Stimulated activated CD8-positive, alpha-beta memory T cell treated with anti-CD3 and anti-CD28 coated beads, Interleukin-12 subunit alpha, Interleukin-12 subunit beta, amount 100 ng/mL, for 4 hours (primary cell): ENCODE data around the gene LIX1L.
A peak's percentile ranks its signal among the peaks of the same experiment; 100 is the strongest.

Experiments
- DNase-seq: peaks from one replicate; pipeline ENCODE4 v3.0.0-alpha.2; 2020; ENCODE audit warnings: low read depth

The LIX1L gene

DNA sequence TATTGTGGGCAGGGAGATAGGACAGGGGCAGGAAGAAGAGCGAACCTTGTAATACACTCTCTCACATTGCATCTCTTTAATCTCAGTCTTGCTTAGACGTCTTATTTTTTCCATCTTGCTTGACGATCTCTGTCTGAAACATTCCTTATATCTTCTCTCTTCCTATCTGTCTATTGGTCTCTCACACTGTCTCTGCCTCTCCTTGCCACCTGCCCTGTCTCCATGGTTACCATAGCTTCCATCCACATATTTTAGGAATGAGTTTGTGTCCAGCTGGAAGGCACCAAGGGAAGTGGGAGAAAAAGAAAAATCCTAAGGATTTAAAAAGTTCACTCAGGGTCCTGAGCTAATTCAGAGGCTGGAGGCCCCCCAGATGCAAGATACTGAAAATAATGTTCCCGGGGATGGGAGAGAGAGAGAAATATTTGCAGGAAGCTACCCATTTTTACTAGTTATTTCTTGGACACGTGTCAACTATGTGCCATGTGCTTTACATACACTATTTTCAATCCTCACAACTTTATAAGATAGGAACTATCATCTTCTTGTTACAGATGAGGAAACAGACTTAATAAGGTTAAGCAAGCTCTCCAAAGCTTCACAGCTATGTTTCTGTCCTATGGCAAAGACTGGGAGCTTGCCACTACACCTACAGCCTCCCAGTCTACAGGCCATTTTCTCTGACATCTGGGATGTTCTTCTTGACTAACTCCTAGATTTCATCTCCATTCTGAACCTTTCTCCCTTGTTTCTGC lies 5.6 kb upstream of the LIX1L start:
- no peak for DNase-seq

DNA sequence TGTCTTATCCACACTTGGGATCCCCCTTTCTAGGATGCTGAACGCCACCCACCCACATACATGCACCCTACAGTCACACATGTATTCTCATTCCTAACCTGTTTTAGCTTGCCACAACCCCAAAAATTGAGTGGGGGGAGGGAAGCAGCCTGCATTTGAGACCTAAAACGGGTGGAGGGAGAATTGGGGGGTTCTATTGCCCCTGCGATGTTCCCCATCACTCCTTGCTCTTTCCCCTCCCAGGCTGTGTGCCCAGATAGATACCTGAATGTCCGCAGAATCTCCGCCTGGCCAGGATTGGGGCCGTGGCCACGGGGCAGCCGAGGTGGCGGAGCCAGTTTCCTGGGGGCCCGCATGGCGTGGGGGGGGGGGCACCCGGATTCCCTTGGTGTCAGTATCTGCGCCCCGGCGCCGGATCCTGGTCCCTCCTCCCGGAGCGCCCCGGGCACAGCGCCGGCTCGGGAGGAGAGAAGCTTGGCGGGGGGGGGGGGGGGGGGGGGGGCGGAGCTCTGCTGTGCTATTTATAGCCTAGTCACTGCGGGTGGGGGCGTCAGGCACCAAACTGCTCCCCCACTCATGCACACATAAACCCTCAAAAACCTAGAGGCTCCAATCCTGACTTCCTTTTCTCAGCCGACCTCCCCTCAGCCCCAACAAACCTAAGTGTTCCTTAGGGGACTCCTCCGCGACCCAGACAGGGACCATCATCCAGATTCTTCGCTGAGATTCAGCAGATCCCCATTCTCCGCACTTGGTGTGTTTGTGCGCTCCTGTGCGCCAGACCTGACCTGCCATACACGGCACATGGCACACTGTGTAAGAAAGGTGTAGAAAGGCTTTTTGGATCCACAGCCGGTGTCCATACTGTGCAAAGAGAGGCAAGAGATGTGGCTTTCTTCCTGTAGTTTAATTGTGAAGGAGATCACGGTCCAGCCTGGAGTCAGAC lies 4.6 kb upstream of the LIX1L start:
- DNase-seq = no peak

DNA sequence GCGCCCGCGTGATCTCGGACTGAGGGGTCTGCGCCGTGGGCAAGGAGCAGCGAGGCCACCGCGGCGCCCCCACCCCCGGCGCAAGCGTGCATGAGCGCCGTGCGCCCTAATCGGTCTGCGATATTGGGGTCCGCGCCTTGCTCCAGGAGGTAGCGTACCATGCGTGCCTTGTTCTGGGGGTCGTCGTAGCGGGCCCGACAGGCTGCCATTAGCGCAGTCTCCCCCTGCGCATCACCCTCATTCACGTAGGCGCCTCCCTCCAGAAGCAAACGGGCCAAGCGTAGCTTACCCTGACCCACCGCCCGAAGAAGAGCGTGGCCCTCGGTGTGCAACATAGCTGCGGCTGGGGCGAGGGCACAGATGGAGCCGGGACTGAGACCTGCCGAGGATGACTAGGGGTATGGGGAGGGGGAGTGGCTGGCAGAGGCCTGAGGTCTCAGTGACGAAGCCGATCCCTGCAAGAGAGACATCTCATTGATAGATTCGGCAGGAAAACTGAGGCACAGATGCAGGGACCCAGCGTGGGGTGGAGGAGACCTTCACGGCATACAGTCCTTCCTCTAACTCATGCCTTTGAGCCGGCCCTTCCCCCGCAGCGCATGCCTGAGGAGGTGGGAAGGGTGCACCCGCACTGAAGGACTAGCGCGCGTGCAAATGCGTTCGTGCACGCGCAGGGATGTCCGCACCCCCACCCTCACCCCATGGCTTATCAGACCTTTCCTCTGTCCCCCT lies 3.8 kb upstream of the LIX1L start:
- no peak for DNase-seq

DNA sequence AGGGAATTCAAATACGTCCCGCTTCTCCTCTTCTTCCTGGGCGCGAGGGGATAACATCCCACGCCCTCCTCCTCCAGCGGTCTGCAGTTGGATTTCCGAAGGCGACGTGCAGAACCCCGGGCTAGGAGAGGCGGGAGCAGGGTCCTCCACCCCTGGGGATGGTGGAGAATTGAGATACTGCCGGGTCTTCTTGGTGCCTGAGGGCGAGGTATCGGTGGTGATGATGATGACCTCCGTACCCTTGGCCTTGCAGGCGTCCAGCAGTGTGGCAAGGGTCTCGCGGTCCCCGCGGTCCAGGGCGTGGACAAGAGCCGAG lies 3.2 kb upstream of the LIX1L start:
- DNase-seq = no peak

DNA sequence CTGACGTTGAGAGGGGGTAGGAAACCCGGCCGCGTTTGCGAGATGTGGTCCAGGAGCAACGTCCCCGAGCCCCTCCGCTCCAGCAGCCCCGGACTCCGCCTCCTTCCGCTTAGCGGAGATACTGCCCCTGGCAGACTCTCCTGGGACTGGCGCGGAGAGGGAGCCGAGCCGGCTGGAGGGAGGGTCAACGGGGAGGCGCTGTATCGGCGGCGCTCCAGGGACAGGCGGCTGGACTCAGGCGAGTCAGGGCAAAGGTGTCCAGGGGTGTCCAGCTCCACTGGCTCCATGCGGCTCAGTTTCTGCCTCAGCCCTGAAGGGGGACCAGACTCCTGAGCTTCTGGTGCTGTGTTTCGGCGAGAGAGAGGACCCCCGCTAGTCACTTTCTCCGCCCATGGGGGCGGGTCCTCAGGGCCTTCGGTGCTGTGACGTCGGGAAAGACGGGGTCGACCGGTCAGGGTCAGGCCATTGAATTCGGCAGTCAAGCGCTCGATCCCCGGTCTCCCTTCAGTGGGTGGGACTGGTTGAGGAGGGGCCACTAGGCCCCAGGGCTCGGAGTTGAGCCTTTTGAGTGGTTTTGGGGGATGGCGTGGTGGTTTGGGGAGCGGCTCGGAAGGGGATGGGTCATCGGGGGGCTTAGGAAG lies 2.8 kb upstream of the LIX1L start:
- DNase-seq = peak; percentile 34

DNA sequence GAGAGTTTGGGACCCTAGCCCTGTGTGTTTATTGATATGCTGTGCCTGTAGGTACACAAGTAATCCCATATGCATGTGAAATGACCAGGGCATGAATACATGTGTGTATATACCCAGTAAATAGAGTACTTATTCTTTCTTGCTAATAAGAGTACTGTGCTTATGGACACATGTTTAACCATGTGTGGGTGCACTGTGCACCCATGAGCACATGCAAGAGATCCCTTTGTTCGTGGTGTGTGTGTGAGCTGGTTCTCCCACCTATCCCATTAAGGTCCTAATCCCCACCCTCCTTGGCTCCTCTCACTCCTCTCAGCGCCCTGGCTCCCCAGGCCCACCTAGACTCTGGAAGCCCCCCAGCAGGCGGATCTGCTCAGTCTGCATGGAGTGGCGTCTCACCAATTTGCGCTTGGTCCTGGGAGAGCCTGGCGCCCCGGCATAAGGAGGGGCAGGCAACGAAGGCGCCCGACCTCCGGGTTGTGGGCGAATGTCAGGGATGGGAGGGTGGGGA lies 2.2 kb upstream of the LIX1L start:
- DNase-seq = no peak

DNA sequence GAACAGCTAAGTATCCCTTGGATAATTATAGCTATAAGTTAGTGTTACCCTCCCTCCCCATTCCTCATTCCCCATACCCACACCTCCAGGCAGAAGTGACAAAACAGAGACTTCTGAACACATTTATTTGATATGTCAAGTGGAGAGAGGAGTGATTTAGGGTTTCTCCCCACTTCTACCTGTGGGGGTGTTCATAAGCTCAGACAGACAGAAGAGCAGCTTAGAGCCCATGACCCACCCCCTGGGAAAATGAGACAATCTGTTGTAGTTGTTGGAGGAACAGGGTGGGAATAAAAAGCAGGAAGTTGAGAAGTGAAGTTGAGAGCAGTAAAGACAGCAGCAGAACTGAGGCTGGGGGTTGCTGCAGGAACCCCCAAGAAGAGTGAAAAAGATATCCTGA lies 1.5 kb upstream of the LIX1L start:
- DNase-seq = no peak

DNA sequence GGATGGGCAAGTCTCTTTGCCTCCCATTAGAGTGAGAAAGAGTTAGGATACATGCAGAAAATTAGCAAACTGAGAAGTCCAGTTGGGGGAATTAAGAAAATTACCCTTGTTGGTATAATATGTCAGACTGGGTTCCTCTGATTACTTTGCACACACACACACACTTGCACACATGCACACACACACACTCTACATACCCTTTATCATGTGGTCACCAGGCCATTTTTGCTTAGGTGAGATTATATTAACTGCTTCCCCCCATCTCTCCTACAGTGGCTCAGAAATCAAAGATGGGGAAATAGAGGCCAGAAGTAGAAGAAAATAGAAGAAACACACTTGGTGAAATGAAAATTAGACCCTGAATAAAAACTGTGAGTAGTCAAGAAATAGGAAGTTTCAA lies 917 bp upstream of the LIX1L start:
- no peak for DNase-seq

DNA sequence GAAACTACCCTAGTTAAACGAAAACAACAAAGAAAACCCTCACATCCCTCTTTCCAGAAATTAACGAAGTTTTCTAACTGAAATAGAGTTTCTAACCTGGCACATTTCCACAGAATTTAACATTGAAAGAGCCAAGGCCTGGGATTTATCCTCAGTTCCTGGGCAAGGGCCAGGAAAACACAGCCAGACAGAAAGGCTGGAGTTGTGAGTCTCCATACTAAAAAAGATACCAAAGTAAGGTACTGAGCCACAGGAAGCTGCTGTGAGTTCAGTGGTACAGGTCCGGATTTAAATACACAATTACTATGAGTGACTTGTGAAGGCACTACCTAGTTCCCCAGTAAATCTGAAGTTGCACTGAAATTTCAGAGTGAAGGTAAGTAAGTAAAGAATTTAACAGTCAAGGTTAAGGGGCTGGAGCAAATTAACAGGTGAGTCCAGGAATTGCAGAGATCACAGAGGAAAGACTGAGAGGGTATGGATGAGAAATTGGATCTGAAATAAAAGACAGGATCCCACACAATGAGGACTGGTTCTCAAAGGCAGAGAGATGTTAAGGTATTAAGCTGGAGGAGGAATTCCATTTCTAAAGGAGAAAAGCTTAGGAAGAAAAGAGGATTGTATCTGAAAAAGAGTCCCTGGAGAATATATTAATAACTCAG lies 905 bp downstream of the LIX1L start:
- DNase-seq = no peak

DNA sequence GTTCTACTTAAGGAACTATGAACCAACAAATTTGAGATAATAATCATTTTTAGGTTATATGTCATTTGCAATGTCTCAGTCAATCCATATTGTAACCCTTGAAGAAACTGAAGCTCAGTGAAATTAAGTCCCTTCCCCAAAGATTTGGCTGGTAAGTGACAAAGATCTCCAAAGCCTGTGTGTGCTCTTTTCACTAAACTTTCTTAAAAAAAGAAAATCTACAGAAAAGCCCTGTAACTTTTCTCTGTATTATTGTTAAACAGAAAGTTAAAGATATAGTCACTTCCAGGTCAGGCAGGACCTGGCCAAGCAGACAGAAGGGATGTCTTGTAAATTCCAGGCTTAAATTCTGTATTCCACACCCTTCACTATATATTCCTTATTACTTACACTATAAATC lies 1.5 kb downstream of the LIX1L start:
- DNase-seq = no peak

DNA sequence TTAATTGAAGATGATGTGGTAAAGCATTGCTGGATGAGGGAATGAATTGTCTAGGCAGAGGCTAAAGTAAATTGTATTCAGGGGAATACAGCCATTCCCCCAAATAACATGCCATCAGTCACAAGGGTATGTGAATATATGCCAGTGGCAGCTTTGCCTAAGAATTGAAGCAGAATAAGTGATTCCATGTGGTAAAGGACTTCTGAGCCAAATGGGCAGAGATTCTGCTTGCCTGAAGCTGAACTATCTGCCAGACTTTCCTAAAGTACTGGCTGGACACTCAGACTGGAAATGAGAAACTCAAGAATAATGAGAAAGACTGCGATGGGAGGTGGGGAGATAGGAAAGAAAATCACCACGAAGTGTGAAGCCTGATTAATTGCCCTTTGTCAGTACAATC lies 2.4 kb downstream of the LIX1L start:
- DNase-seq = no peak

DNA sequence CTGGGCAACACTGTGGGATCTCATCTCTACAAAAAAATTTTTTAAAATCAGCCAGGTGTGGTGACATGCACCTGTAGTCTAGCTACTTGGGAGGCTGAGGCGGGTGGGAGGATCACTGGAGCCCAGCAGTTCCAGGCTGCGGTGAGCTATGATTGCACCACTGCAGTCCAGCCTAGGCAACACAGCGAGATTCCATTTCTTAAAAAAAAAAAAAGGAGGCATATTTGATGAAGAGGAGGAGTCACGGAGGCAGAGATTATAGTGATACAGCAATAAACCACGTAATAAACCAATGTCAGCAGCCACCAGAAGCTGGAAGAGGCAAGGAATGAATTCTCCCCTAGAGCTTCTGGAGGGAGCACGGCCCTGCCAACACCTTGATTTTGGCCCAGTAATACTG lies 4.0 kb downstream of the LIX1L start:
- DNase-seq = no peak

DNA sequence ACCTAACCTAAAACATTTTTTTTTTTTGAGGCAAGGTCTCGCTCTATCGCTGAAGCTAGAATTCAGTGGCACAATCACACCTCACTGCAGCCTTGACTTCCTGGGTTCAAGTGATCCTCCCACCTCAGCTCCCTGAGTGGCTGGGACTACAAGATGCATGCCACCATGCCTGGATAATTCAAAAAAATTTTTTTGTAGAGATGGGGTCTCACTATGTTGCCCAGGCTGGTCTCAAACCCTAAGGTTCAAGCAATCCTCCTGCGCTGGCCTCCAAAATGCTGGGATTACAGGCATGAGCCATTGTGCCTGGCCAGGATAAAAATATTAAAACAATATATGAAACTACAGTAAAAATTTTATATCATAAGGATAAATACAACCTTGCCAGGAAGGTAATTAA lies 4.9 kb downstream of the LIX1L start:
- no peak for DNase-seq

DNA sequence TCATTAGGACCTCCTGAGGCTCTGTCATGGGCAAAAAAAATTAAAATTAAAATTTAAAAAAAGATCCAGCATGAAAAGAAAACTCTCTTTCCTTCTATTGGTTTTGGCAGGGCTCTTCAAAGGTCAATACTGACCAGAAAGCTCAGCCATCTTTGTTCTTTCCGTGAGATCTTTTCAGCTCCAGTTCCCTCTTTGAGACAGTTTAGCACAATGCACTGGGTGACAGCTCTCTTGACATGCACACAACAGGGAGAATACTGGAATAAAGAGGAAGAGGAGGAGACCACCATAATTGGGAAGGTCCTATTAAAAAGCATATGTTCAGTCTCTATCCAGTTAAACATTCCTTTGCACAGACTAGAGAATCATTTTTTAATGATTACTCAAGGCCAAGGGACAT lies 6.3 kb downstream of the LIX1L start:
- DNase-seq = no peak

DNA sequence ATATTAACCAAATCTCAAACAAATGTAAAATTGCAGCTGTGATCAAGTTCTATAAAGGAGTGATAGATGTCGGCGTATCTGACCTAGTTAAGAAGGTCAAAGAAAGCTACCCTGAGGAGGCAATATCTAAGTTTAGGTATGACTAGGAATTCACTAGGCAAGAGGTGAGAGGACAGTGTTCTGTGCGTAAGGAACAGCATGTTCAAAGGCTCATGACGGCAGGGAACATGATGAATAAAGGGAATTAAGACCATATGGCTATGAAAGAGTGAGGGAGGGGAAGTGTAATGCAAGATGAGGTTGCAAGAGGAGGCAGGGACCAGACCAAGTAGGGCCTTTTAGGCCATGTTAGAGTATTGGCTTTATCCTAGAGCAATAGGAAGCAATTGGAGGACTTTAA lies 8.6 kb downstream of the LIX1L start:
- DNase-seq = no peak

DNA sequence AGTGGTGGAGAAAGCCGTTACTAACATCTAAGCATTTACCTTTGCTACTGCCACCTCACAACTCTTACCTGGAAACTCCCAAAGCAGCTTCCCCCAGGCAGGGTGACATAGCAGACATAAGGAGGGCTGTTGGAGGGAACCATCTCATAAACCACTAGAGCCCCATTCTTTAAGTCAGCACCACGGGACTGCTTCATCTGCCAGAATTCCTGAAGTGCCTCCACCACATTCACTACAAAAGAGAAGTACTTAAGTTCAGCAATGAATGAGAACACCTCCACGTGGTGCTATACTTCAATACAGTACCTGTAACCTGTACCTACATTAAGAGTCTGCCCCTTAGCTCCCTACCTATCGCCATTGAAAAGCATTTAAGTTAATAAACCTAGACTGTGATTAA lies 10.3 kb downstream of the LIX1L start:
- no peak for DNase-seq

DNA sequence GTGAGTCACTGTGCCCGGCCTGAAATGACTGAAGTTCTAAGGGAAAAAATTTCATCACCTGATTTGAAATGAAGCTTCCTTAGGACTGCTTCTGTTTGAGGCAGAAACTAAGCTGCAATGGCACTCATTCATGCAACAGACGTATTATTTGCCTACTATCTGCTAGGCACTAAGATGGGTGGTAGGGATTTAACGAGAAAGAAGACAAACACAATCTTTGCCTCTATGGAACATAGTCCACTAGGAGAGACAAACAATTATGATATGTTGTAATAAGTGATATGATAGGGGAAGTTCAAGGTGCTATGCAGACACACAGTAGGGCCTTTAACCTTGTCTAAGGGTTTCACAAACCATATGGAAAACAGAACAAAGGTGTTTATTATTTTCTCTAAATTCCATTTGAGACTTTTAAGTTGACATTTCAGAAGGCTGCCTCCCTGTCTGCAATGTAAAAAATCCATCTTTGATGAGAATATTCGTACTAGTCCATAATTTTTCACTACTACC lies 11.3 kb downstream of the LIX1L start:
- no peak for DNase-seq

DNA sequence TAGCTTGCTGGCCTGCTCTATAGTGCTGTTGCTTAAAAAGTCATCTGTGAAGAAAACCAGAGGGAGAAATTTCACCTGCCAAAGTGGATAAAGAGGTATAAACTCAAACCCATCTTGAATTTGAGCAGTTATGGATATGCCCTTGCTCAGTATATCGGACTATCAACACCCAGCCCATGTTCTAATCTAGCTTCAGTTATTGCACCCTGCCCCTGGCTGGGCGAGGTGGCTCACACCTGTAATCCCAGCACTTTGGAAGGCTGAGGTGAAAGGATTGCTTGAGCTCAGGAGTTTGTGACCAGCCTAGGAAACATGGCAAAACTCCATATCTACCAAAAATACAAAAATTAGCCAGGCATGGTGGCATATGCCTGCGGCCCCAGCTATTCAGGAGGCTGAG lies 13.3 kb downstream of the LIX1L start:
- no peak for DNase-seq

DNA sequence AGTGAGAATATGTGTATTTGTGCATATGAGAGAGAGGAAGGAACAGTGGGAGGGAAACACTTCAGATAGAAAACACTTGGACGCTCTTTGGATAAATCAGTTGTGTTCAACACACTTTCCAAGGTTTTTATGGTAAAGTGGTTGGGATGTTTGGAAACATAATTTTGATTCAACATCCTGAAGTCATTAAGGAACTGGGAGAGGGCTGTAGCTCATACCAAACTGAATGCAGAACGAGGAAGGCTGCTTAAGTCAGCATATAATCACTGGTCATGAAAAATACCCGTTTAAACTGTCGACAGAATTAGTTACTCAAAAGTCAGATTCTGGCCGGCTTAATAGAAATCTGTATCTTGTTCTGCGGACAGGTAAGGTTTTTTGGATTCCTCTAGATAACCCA lies 14.9 kb downstream of the LIX1L start:
- no peak for DNase-seq

DNA sequence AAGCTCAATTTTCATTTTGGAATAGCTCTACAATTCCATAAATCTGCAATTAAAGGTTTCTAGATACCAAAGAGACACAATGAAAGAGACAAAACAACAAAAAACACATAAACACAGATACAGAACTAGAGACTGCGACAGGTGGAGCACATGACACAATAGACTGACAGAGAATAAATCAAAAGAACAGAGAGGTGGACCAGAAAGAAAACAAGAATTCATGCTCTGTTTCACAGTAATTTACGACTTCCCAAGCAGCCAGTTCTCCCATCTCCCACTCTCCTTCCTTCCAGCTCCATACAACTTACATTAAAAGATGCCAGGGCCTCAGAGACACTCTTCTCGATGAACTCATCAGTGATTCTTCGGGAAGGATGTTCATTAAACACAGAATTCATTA lies 15.4 kb downstream of the LIX1L start:
- DNase-seq = no peak

DNA sequence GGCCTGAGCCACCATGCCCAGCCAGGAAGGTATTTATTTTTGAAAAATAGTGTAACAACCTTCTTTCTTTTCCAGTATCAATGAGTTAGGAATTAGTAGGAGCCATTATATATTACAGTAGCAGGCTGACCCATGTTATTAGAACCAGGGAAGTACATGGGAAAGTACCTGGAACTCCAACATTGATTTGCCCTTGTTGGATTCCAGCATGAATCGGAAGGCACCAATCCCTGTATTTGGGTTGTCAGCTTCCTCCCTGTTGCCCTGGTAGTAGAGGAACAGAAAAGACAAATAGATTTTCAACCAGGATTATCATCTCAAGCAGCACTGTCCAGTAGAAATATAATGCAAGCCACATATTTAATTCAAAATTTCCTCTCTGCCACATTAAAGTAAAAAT lies 20.4 kb downstream of the LIX1L start:
- DNase-seq = no peak

DNA sequence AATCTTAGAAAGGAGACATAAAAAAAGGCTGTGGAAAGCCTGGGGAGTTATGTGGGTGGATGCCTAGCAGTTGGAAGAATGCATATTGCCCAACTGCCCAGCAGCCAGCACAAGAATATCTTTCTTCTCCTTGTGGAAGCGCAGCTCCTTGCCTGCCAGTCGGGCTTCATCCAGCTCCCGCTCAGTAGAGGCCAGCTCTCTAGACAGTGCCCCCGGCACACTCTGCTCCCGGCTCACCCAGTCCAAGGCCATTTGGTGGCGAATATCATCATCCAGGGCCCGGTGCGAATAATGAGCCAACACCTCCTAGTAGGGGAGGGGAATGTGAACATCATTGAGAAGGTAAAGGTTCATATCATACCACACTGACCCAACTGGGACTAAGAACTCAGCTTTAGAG lies 21.6 kb downstream of the LIX1L start:
- DNase-seq = no peak
